ENCODE results near the gene NADK2.

NADK2 gene

DNA sequence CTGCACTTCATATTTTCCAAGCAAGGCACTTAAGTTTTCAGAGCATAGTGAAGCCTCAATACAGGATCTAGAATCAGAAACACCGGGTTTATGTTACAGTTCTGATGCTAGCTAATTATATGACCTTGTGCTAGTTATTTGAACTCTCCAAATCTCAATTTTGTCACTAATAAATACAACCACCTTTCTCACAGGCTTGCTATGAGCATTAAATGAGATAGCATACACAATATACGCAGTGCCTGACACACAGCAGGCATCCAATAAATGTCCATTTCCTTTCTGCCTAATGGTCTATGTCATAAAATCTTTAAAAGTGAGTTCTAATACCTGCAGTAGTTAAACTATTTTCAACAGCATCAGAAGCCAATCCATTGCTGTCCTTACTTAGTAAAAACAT, 32.9 kb downstream of the NADK2 start:
- TF ChIP-seq GATA2 (IDR thresholded peaks at IDR 0.05; ENCODE audit: low read depth, low read length) (no peak), GATA3 (IDR thresholded peaks at IDR 0.05; ENCODE audit: low read depth, low read length) (no peak)

DNA sequence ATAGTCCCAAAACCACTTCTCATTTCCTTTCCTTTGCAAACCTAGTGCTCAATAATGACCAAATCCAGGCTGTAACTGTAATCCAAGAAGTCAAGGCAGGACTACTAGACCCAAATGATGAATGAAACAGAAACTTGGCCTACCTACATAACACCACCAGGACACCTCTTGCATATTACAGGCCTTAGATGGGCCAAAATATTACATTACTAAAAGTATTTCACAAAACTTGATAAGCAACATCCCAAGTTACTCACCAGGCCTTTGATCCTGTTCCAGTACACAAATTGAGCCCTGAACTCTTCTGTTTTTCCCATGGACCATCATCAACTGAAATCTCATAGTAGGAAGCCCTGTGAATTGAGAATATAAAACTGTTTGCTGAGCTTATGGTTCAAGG, 34.8 kb downstream of the NADK2 start:
- TF ChIP-seq GATA2 (IDR thresholded peaks at IDR 0.05; ENCODE audit: low read depth, low read length): no peak
- TF ChIP-seq GATA3 (IDR thresholded peaks at IDR 0.05; ENCODE audit: low read depth, low read length): no peak

DNA sequence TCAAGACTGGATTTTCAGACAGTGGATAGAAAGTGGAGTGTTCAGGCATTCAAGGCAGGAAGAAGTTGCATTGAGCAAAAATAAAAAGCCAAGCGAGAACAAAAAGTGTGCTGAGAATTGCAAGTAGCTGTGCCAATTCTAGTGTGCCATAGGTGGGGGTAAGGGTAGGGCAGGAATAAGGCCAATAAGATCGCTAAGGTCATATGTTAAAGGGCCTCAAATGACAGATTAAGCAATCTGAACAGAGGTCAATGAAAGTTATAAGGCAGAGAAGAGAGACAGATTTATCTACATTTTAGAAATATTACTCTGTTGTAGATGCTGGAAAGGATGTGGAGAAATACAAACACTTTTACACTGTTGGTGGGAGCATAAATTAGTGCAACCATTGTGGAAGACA, 36.4 kb downstream of the NADK2 start:
- TF ChIP-seq GATA2 (IDR thresholded peaks at IDR 0.05; ENCODE audit: low read depth, low read length) (no peak), GATA3 (IDR thresholded peaks at IDR 0.05; ENCODE audit: low read depth, low read length) (no peak)

DNA sequence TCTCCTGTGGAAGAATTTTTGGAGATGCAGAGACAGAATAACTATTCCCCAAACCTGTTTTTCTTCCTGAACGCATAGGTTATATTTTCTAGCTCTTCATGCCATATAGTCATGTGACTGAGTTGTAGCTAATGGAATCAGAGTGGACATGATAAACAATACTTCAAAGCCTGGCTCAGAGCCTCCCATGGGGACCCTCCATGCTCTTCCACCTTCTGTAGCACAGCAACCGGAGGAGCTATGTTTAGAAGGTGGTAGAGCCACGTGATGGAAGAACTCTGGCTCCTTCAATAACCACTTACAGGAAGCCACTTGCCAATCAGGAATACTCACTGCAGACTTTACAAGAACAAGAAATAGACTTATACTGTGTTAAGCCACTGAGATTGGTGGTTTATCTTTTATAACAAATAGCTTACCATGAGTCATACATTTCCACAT, 39.2 kb downstream of the NADK2 start:
- no peak for TF ChIP-seq GATA3 (IDR thresholded peaks at IDR 0.05; ENCODE audit: low read depth, low read length)
- no peak for TF ChIP-seq GATA2 (IDR thresholded peaks at IDR 0.05; ENCODE audit: low read depth, low read length)

DNA sequence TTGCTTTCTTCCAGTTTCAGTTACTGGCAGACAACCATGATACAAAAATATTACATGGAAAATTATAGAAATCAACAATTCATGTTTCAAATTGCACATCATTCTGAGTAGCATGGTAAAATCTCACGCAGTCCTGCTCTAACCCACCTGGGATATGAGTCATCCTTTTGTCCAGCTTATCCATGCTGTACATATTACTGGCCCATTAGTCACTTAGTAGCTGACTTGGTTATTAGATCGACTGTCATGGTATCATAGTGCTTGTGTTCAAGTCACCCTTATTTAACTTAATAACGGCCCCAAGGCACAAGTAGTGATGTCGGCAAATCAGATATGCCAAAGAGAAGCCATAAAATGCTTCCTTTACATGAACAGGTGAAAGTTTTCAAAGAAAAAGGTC, 41.2 kb downstream of the NADK2 start:
- TF ChIP-seq GATA3 (IDR thresholded peaks at IDR 0.05; ENCODE audit: low read depth, low read length) (no peak), GATA2 (IDR thresholded peaks at IDR 0.05; ENCODE audit: low read depth, low read length) (no peak)

DNA sequence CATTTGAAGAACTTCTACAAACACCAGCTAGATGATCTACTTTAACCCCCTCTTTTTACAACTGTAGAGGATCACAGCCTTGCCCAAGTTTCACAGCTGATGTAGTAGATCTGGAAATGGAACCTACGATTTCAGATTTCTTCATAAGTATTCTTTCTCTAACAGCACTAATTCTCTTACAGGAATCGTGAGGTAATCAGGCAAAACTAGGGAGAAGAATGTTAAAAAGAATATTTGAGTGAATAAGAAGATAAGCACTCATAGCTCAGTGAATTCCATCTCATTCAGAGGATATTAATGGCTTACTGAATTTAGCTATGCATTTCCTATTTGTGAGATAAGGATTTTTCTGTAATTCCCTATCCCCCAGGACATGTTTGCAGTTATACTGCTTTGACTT, 42.1 kb downstream of the NADK2 start:
- TF ChIP-seq GATA2 (IDR thresholded peaks at IDR 0.05; ENCODE audit: low read depth, low read length) (no peak), GATA3 (IDR thresholded peaks at IDR 0.05; ENCODE audit: low read depth, low read length) (no peak)

DNA sequence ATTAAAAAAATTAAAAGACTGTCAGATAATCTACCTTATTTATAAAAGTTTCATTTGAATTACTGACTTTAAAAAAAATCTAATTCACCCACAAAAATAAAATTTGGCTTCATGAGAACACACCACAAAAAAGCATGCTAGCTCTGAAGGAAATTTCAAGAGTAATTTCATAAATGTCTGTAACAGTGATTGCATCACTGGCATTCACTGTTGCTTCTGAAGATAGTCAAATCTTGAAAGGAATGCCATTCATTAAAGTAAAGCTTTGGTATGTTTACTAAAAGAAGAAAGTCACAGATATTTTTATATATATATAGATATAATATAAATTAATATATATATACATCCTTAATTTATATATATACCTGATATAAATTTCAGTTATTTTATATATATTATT, 43.4 kb downstream of the NADK2 start:
- TF ChIP-seq GATA3 (IDR thresholded peaks at IDR 0.05; ENCODE audit: low read depth, low read length) (no peak), GATA2 (IDR thresholded peaks at IDR 0.05; ENCODE audit: low read depth, low read length) (no peak)

DNA sequence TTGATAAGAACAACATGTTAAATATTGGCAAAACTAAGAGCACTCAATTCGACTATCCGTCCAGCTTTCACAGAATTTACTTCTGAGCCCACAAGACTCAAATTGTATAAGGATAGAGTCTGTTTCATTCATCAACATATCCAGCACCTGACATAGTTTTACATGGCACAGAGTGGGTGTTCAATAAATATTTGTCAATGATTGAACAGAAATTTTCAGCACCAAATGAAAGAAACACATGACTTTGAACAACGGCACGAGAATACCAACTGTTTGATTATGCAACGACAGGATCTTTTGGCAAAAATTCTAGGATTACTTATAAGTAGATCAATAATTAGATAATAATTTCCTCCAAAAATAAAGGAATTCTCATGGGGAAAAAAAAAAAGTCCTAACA, 48.0 kb downstream of the NADK2 start:
- TF ChIP-seq GATA3 (IDR thresholded peaks at IDR 0.05; ENCODE audit: low read depth, low read length) (no peak), GATA2 (IDR thresholded peaks at IDR 0.05; ENCODE audit: low read depth, low read length) (no peak)

DNA sequence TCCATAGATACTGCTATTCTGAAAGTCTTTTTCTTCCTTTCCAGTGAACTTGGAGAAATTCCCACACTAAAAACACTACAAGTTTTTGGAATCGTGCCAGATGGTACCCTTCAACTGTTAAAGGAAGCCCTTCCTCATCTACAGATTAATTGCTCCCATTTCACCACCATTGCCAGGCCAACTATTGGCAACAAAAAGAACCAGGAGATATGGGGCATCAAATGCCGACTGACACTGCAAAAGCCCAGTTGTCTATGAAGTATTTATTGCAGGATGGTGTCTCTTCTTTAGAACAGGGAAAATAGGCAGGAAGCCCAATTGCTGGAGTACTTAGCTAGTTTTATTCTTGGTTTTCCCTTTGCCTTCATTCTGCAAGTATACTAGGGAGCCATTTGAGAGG, 60.0 kb downstream of the NADK2 start:
- TF ChIP-seq GATA3 (IDR thresholded peaks at IDR 0.05; ENCODE audit: low read depth, low read length) (no peak), GATA2 (IDR thresholded peaks at IDR 0.05; ENCODE audit: low read depth, low read length) (no peak)

DNA sequence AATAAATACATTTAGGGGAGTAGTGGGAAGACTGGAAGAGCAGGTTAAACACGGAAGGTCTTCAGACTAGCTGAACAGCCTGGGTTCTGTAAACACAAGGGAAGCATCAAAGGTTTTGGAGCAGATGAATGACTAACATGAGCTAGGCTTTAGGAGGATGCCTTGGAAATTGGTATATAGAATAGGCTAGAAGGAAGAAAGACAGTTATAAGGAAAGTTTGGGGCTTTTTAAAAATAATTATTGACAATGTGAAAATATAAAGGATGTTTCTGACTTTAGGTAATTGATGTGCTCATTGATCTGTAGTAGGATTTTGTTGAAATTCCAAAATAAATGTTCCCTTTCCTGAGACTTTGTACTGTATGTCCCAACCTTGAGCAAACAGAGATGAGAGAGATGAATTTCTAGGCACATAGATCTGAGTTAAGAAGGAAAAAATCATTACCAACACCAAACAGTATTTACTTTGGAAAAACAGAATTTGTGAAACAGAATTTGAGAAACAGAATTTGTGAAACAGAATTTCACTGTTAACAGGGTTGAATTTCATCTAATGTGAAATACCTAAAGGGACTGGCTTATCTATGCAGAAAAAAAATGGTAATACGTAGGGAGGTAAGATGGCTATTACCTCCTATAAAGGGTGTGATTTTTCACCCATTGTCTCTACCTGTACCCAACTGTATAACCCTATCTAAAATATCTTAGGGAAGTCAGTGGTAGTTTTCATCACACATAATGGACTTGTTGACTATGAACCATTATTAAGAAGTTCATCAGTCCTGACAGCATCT, 61.0 kb downstream of the NADK2 start:
- TF ChIP-seq GATA3 (IDR thresholded peaks at IDR 0.05; ENCODE audit: low read depth, low read length): no peak

DNA sequence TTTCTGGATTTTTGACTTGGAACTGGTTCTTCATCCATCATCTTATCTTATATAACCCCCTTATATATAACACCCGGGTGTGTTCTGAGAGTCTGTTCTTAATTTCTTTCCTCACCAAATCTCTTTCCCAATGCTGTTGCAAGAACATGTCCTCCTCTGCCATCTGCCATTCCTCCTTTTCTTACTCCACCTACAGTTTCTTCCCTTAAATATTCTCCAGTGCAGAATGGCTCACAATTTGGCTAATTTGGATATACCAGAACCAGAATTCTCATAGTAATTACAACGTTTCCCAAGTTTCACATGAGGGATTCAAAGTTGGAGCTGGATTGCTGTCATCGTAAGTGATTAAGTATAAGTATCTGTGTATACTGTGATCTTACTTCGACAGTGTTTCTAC, 61.8 kb downstream of the NADK2 start:
- TF ChIP-seq GATA2 (IDR thresholded peaks at IDR 0.05; ENCODE audit: low read depth, low read length): no peak
- TF ChIP-seq GATA3 (IDR thresholded peaks at IDR 0.05; ENCODE audit: low read depth, low read length): no peak

DNA sequence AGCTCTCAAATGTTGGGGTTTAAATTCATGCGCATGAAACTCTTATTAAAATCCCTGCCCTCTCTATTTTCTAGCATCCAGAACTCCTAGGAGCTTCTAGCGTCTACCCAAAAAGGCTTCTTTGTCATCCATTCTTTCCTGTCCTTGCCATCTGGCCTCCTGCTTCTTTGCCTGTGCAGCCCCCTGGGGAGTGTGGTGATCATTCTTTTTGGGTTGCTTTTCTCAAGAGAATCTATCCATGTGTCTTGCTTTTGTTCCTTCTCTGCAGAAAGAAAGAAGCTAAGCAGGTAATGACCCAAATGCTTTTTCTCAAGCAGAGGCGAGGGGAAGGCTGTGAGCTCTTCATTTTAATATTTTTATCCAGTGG, 63.2 kb downstream of the NADK2 start:
- no peak for TF ChIP-seq GATA3 (IDR thresholded peaks at IDR 0.05; ENCODE audit: low read depth, low read length)

DNA sequence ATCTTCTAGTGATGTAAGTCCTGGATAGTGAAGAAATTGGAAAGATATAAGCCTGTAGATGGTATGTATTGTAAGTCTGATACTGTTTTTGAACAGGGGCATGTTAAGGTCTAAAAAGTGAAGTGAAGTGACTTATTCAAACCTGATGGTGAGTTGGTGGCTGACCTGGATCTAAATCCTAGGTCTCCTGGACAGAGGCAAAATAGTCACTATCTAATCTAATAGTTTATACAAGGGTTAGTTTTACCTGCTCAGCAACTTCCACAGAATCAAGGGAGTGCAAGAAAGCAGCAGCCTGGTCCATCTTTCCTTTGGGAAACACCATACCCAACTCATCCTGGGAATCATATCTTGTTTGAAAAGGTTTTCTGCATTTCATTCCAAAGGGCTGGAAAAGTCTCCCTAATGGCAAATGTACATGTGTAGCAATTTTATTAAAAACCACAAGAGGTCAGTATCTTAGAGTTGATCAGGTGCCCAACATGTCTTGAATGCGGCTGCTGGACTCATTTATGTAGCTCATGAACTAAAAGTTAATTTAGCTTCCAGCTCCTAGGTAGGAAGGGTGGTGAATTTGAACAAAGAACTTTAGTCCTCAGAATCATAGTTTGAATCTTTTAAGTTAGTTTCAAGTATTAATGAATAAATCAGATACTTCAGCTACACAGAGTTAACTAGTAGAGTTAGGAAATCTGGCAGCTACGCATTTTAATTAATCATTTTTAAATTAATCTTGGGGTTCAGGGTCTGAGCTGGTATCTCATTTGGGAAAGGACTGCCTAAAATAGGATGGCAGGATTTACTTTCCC, 63.8 kb downstream of the NADK2 start:
- TF ChIP-seq GATA3 (IDR thresholded peaks at IDR 0.05; ENCODE audit: low read depth, low read length): no peak
- TF ChIP-seq GATA2 (IDR thresholded peaks at IDR 0.05; ENCODE audit: low read depth, low read length): no peak

DNA sequence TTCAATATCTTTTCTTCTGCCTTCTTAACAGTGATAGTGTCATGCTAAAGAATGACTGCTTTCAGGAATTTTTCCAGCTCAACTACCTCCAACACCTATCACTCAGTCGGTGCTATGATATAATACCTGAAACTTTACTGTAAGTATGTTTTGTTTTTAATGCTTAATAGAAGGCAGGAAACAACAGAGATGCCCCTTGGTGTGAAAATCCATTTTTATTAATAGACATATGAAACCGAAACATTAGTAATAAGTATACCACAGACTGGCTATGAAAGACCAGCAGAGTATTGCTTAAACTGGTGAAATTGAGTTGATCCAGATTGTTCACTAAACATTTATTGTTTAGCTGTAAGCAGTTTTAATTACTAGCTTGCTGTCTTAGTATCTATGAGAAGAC, 64.6 kb downstream of the NADK2 start:
- TF ChIP-seq GATA3 (IDR thresholded peaks at IDR 0.05; ENCODE audit: low read depth, low read length) (no peak), GATA2 (IDR thresholded peaks at IDR 0.05; ENCODE audit: low read depth, low read length) (no peak)

DNA sequence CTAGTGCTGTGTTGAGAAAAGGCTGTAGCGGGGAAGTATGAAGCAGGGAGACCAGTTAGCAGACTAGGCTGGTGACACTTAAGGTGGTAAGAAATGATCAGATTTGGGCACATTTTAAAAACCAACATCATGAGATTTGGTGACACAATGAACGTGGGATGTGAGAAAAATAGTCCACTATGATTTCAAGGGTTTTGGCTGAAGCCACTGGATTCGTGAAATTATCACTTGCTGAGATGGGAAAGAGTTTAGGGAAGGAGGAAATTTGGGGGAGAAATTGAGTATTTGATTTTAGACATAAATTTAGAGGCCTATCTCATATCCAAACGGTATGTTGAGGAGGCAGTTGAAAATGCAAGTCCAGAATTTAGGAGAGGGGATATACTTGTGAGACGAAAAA, 66.7 kb downstream of the NADK2 start:
- TF ChIP-seq GATA3 (IDR thresholded peaks at IDR 0.05; ENCODE audit: low read depth, low read length) (no peak), GATA2 (IDR thresholded peaks at IDR 0.05; ENCODE audit: low read depth, low read length) (no peak)
